K562 (cell line): ENCODE measurements around the gene DUSP10. TPM values are rescaled to one million over a fixed set of nuclear protein-coding genes. Genes with fewer than 3 reads are reported as not detected.

Experiments used
- ATAC-seq: fragments of 200-7000 bp; cut with Tn5 transposase; 3 replicates; pipeline ENCODE4 v1.9.1; 2020; ENCODE audit warnings: moderate library complexity
- BruUV-seq: library from RNA; stranded (reverse); fragments of 400-500 nt; replicated peaks from 2 replicates; lab custom pipeline; 2021; lab: Mats Ljungman, UMichigan
- CTCF ChIA-PET: fragments of 300-600 bp; formaldehyde crosslinking; extraction: SDS; loops from one replicate; lab custom pipeline; 2021; ENCODE audit warnings: low intra/inter-chr PET ratio; lab: Yijun Ruan, JAX
- POLR2A ChIA-PET: fragments of 300-600, 350-650 bp; sonication (Branson Sonifier 250); formaldehyde crosslinking; extraction: SDS; loops from one replicate; lab custom pipeline; 2021; ENCODE audit warnings: antibody characterized with exemption, inconsistent platforms; lab: Yijun Ruan, JAX
- DNase-seq, 4 experiments: peaks; one replicate each; pipeline versions ENCODE4 v3.0.0 to v3.0.0-alpha.2; 2011 to 2018; ENCODE audit warnings: low spot score in 3 of 4, mixed read lengths in 3 of 4; ENCODE audit errors: extremely low read depth in 1 of 4
- FAIRE-seq: peaks from 2 replicates; lab custom pipeline; 2011; peaks lifted over from hg19 to GRCh38; lab: Jason Lieb, UNC
- H2AFZ ChIP-seq: 2 replicates; pipeline ENCODE4 v1.6.0; 2011; ENCODE audit warnings: low read depth, low read length, control low read depth, inconsistent platforms
- H3K27ac ChIP-seq: fragments of 200-600 bp; 3 replicates; pipeline ENCODE4 v1.8.0; 2011; ENCODE audit warnings: low read depth, mild to moderate bottlenecking, control low read depth, inconsistent platforms, low read length, moderate library complexity, mixed read lengths; ENCODE audit errors: extremely low read depth
- H3K27me3 ChIP-seq, 2 experiments: fragments of 300-600 bp in 1 of 2; 2 replicates in 1 of 2; 3 replicates in 1 of 2; pipeline versions ENCODE4 v1.6.0 to v1.8.0; 2011; ENCODE audit warnings: inconsistent platforms in 2 of 2, low read length in 2 of 2, mild to moderate bottlenecking in 1 of 2, mixed read lengths in 1 of 2, moderate library complexity in 1 of 2; ENCODE audit not compliant: control insufficient read depth in 2 of 2, insufficient read depth in 2 of 2
- H3K36me3 ChIP-seq: fragments of 300-600 bp; 3 replicates; pipeline ENCODE4 v1.8.0; 2011; ENCODE audit warnings: mild to moderate bottlenecking, low read length, inconsistent platforms; ENCODE audit not compliant: control insufficient read depth, insufficient read depth
- H3K4me1 ChIP-seq, 2 experiments: fragments of 200-600 bp in 1 of 2; replicated peaks in 1 of 2; 2 replicates in 1 of 2; 3 replicates in 1 of 2; pipeline versions ENCODE4 v1.5.1 to v1.8.0; 2011; ENCODE audit warnings: inconsistent platforms in 2 of 2, low read length in 2 of 2, mild to moderate bottlenecking in 1 of 2, mixed read lengths in 1 of 2, moderate library complexity in 1 of 2; ENCODE audit not compliant: control insufficient read depth in 2 of 2, insufficient read depth in 2 of 2
- H3K4me2 ChIP-seq: 2 replicates; pipeline ENCODE4 v1.6.1; 2011; ENCODE audit warnings: low read length, control low read depth, inconsistent platforms, mixed read lengths; ENCODE audit not compliant: insufficient read depth
- H3K4me3 ChIP-seq: fragments of 200-600 bp; sonication (generic), shearing (Covaris generic); 2 replicates; pipeline ENCODE4 v1.5.1; 2016; ENCODE audit warnings: control low read depth, inconsistent platforms
- H3K79me2 ChIP-seq: fragments of 200-600 bp; 3 replicates; pipeline ENCODE4 v1.8.0; 2011; ENCODE audit warnings: low read length, inconsistent platforms; ENCODE audit not compliant: control insufficient read depth, insufficient read depth
- H3K9ac ChIP-seq, 2 experiments: 2 replicates each; pipeline versions ENCODE4 v1.6.0 to v1.6.1; 2011; ENCODE audit warnings: low read depth in 2 of 2, low read length in 2 of 2, control low read depth in 1 of 2, inconsistent platforms in 1 of 2, mild to moderate bottlenecking in 1 of 2, mixed read lengths in 1 of 2; ENCODE audit not compliant: insufficient read depth in 1 of 2
- H3K9me1 ChIP-seq: one replicate; pipeline ENCODE4 v1.6.0; 2011; ENCODE audit warnings: inconsistent platforms, mild to moderate bottlenecking, low read length, moderate library complexity; ENCODE audit not compliant: control insufficient read depth, insufficient read depth
- H3K9me3 ChIP-seq: replicated peaks from 2 replicates; pipeline ENCODE4 v1.5.1; 2011; ENCODE audit warnings: low read depth, low read length, inconsistent platforms; ENCODE audit not compliant: control insufficient read depth, insufficient read depth
- H4K20me1 ChIP-seq: replicated peaks from 2 replicates; pipeline ENCODE4 v1.6.1; 2011; ENCODE audit warnings: low read length, inconsistent platforms, mixed read lengths; ENCODE audit not compliant: control insufficient read depth, insufficient read depth
- CBX8 ChIP-seq: fragments of 200-600 bp; sonication (generic); IDR thresholded peaks from 2 replicates; pipeline ENCODE4 v1.6.1; 2012; ENCODE audit warnings: borderline replicate concordance, mixed run types, low read depth, mild to moderate bottlenecking, moderate library complexity, mixed read lengths, low read length, control low read depth, inconsistent platforms; ENCODE audit not compliant: poor library complexity, severe bottlenecking; ENCODE audit errors: extremely low read depth
- CHD2 ChIP-seq: IDR thresholded peaks from 2 replicates; pipeline ENCODE4 v1.6.1; 2011; ENCODE audit warnings: low read depth, low read length
- E2F3 ChIP-seq: fragments of 250-450 bp; sonication (Bioruptor Pico); IDR thresholded peaks from 2 replicates; pipeline ENCODE4 v1.4.0; 2020; ENCODE audit warnings: mild to moderate bottlenecking
- ESRRA ChIP-seq: fragments of 450-650 bp; IDR thresholded peaks from 2 replicates; pipeline ENCODE4 v1.6.1; 2014; ENCODE audit warnings: low read depth, mild to moderate bottlenecking, moderate library complexity, borderline replicate concordance
- FOSL1 ChIP-seq: fragments of 200-800 bp; sonication (Bioruptor generic); conservative IDR thresholded peaks from 2 replicates; pipeline ENCODE4 v1.6.1; 2016; ENCODE audit warnings: missing genetic modification characterization, missing compliant biosample characterization
- GABPB2 ChIP-seq: fragments of 250-450 bp; sonication (Bioruptor Pico); conservative IDR thresholded peaks from 2 replicates; pipeline ENCODE4 v1.5.1; 2021; ENCODE audit warnings: mild to moderate bottlenecking
- MCM3 ChIP-seq: fragments of 450-650 bp; IDR thresholded peaks from 2 replicates; pipeline ENCODE4 v1.6.1; 2016
- PHTF2 ChIP-seq: fragments of 250-450 bp; sonication (Bioruptor Pico); IDR thresholded peaks from 2 replicates; pipeline ENCODE4 v1.5.0; 2021; ENCODE audit warnings: mild to moderate bottlenecking
- SRSF3 ChIP-seq: fragments of 200-400 bp; formaldehyde crosslinking; IDR thresholded peaks from 2 replicates; pipeline ENCODE4 v1.6.1; 2016; ENCODE audit warnings: mild to moderate bottlenecking, low read length, moderate library complexity; ENCODE audit not compliant: insufficient read depth
- TAF1 ChIP-seq: IDR thresholded peaks from 2 replicates; pipeline ENCODE4 v1.6.1; 2011; ENCODE audit warnings: mild to moderate bottlenecking, low read length, moderate library complexity; ENCODE audit not compliant: insufficient read depth, control insufficient read depth, severe bottlenecking; ENCODE audit errors: extremely low read depth
- U2AF1 ChIP-seq: fragments of 200-400 bp; formaldehyde crosslinking; optimal IDR thresholded peaks from 2 replicates; pipeline ENCODE3; 2017; ENCODE audit warnings: mild to moderate bottlenecking, low read depth, low read length, moderate library complexity
- YY1 ChIP-seq, 3 experiments: IDR thresholded peaks; 2 replicates each; pipeline ENCODE4 v1.6.1; 2011; ENCODE audit warnings: low read length in 2 of 3, mild to moderate bottlenecking in 2 of 3, moderate library complexity in 2 of 3, borderline replicate concordance in 1 of 3, control low read depth in 1 of 3, low read depth in 1 of 3; ENCODE audit not compliant: insufficient read depth in 3 of 3, insufficient replicate concordance in 2 of 3, control insufficient read depth in 1 of 3, insufficient read length in 1 of 3; ENCODE audit errors: extremely low read depth in 1 of 3
- ZBTB7A ChIP-seq: IDR thresholded peaks from 2 replicates; pipeline ENCODE4 v1.6.1; 2011; ENCODE audit warnings: low read depth, mild to moderate bottlenecking, low read length, moderate library complexity, borderline replicate concordance; ENCODE audit not compliant: control insufficient read depth
- ZC3H4 ChIP-seq: sonication (generic); formaldehyde crosslinking; IDR thresholded peaks from 2 replicates; pipeline ENCODE4 v1.9.0; 2021; ENCODE audit warnings: missing genetic modification reagents, borderline replicate concordance
- ZNF133 ChIP-seq: fragments of 250-450 bp; sonication (Bioruptor Pico); IDR thresholded peaks from 2 replicates; pipeline ENCODE4 v1.4.0; 2020; ENCODE audit warnings: mild to moderate bottlenecking
- ZNF174 ChIP-seq: fragments of 250-450 bp; sonication (Bioruptor Pico); IDR thresholded peaks from 2 replicates; pipeline ENCODE4 v1.4.0; 2020; ENCODE audit warnings: mild to moderate bottlenecking
- ZNF24 ChIP-seq: fragments of 450-650 bp; IDR thresholded peaks from 2 replicates; pipeline ENCODE4 v1.6.1; 2016
- WGBS: fragments of 100-300 bp; shearing (Covaris generic); methylation state at CpG from one replicate; pipeline ENCODE4 v1.1.6; 2016; ENCODE audit warnings: low coverage, mixed read lengths; ENCODE audit not compliant: insufficient coverage; ENCODE audit errors: missing lambda C conversion rate; 5-methylcytosine and 5-hydroxymethylcytosine counted together
- in situ Hi-C: fragments of 300-500 bp; cut with MboI; formaldehyde crosslinking; loops from 4 replicates; pipeline ENCODE4 v1.15.0; 2018; ENCODE audit warnings: inconsistent platforms, mixed read lengths
- intact Hi-C: fragments of 100-400 bp; cut with micrococcal nuclease; formaldehyde crosslinking; loops from 2 replicates; pipeline ENCODE4 v1.14.2; 2022
- polyA plus RNA-seq, 8 experiments: library from polyadenylated mRNA; depleted of rRNA in 4 of 8; stranded (reverse) in 5 of 8; unstranded in 3 of 8; fragments of >200 nt; fragmentation: Nextera tagmentation in 2 of 8; fragmentation: Illumina TruSeq in 1 of 8; extraction: Ambion mirVana in 2 of 8; extraction: Trizol in 1 of 8; gene quantifications; 2 replicates each; pipeline versions ENCODE4 v1.2.1 to v1.2.3, GENCODE V29; 2011 to 2014; ENCODE audit warnings: inconsistent platforms in 1 of 8, missing spikeins in 1 of 8
- total RNA-seq, 7 experiments: library from RNA; depleted of rRNA in 6 of 7; stranded (reverse); fragments of >200 nt in 6 of 7; fragmentation: Illumina TruSeq in 2 of 7; extraction: Trizol in 2 of 7; gene quantifications; 2 replicates each; pipeline versions ENCODE4 v1.2.1 to v1.2.3, GENCODE V29; 2011 to 2021; ENCODE audit warnings: low replicate concordance in 1 of 7
- TF ChIP-seq, protein P1 (sequence below): sonication (generic); formaldehyde crosslinking; IDR thresholded peaks from 2 replicates; pipeline ENCODE4 v1.9.0; 2022; ENCODE audit warnings: mild to moderate bottlenecking, missing genetic modification reagents
- TF ChIP-seq, protein P2 (sequence below): fragments of 450-650 bp; IDR thresholded peaks from 2 replicates; pipeline ENCODE4 v1.6.1; 2016; ENCODE audit warnings: mild to moderate bottlenecking
- TF ChIP-seq, protein P3 (sequence below): sonication (generic); formaldehyde crosslinking; IDR thresholded peaks from 2 replicates; pipeline ENCODE4 v1.8.0; 2023; ENCODE audit warnings: mild to moderate bottlenecking, missing genetic modification reagents

The DUSP10 gene
- total and polyA plus RNA-seq, 9 of the 15 experiments (the other 6 are each of a cell fraction or from before 2014, with no cell fraction given), result 1.7 to 8.3 (median 6.1) TPM

DNA sequence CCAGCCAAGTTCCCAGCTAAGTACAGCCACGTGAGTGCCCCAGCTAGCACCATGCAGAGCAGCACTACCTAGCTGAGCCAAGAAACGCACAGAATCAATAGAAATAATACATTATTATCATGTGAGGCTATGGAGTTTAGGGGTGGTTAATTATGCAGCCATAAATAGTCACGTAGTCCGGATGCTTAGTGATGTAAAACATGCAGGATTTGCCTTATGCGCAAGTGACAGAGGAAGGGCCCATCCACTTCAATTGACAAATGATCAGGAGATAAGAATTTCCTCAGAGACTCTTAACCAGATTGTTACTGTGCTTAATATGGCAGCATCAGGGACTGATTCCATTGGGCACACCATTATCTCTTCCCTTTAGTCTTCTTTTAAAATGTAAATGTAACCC, 44.8 kb upstream of the DUSP10 start:
- H3K9ac ChIP-seq, result no peak overlapping the region
- H3K27me3 ChIP-seq, result no peaks in the 10 kb centered on the region
- H3K27ac ChIP-seq, result no peak overlapping the region
- H2AFZ ChIP-seq, result no peak overlapping the region
- POLR2A ChIA-PET, result no interaction called here
- FAIRE-seq (no peak), ATAC-seq (no peak), DNase-seq (no peak)
- no peaks in the 10 kb centered on the region for H3K79me2 ChIP-seq
- H3K9me1 ChIP-seq, result no peaks in the 10 kb centered on the region
- peaks cover 0 to 3% of the 10 kb centered on the region in 2 experiments; a peak in 1 of 5 replicates for H3K4me1 ChIP-seq
- intact Hi-C loops, result no loop called here
- no peaks in the 10 kb centered on the region for H3K9me3 ChIP-seq
- WGBS, result 22% methylated on average over 5 of the region's 5 CpGs
- no peaks in the 10 kb centered on the region for H4K20me1 ChIP-seq
- no peaks in the 10 kb centered on the region for H3K36me3 ChIP-seq
- TF ChIP-seq ZNF174 (CRISPR knock-in tag), result no peak
- TF ChIP-seq, protein P1, sequence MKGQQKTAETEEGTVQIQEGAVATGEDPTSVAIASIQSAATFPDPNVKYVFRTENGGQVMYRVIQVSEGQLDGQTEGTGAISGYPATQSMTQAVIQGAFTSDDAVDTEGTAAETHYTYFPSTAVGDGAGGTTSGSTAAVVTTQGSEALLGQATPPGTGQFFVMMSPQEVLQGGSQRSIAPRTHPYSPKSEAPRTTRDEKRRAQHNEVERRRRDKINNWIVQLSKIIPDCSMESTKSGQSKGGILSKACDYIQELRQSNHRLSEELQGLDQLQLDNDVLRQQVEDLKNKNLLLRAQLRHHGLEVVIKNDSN (CRISPR knock-in tag), result no peak
- no peak for TF ChIP-seq YY1 (IDR thresholded peaks at IDR 0.05; ENCODE audit: borderline replicate concordance in 1 of 3, control insufficient read depth in 1 of 3, extremely low read depth in 1 of 3, insufficient read depth in 3 of 3, insufficient read length in 1 of 3, insufficient replicate concordance in 2 of 3, low read depth in 1 of 3, low read length in 2 of 3)
- no peak for TF ChIP-seq CHD2
- TF ChIP-seq, protein P2, sequence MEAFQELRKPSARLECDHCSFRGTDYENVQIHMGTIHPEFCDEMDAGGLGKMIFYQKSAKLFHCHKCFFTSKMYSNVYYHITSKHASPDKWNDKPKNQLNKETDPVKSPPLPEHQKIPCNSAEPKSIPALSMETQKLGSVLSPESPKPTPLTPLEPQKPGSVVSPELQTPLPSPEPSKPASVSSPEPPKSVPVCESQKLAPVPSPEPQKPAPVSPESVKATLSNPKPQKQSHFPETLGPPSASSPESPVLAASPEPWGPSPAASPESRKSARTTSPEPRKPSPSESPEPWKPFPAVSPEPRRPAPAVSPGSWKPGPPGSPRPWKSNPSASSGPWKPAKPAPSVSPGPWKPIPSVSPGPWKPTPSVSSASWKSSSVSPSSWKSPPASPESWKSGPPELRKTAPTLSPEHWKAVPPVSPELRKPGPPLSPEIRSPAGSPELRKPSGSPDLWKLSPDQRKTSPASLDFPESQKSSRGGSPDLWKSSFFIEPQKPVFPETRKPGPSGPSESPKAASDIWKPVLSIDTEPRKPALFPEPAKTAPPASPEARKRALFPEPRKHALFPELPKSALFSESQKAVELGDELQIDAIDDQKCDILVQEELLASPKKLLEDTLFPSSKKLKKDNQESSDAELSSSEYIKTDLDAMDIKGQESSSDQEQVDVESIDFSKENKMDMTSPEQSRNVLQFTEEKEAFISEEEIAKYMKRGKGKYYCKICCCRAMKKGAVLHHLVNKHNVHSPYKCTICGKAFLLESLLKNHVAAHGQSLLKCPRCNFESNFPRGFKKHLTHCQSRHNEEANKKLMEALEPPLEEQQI, result no peak
- TF ChIP-seq, protein P3, sequence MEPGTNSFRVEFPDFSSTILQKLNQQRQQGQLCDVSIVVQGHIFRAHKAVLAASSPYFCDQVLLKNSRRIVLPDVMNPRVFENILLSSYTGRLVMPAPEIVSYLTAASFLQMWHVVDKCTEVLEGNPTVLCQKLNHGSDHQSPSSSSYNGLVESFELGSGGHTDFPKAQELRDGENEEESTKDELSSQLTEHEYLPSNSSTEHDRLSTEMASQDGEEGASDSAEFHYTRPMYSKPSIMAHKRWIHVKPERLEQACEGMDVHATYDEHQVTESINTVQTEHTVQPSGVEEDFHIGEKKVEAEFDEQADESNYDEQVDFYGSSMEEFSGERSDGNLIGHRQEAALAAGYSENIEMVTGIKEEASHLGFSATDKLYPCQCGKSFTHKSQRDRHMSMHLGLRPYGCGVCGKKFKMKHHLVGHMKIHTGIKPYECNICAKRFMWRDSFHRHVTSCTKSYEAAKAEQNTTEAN, result no peak
- no peak for TF ChIP-seq PHTF2 (CRISPR knock-in tag)
- no peak for TF ChIP-seq FOSL1 (tag)
- TF ChIP-seq ZNF133 (CRISPR knock-in tag), result no peak
- no peak for TF ChIP-seq SRSF3
- TF ChIP-seq ESRRA, result no peak
- TF ChIP-seq U2AF1, result no peak
- TF ChIP-seq CBX8, result no peak
- no peak for TF ChIP-seq ZBTB7A
- no peak for TF ChIP-seq ZC3H4 (CRISPR knock-in tag)
- TF ChIP-seq MCM3, result no peak
- TF ChIP-seq E2F3 (CRISPR knock-in tag), result no peak
- no peak for TF ChIP-seq ZNF24
- no peak for TF ChIP-seq GABPB2
- no peak for TF ChIP-seq TAF1
- H3K4me2 ChIP-seq, result no peak overlapping the region
- no TSS peak for BruUV-seq
- in situ Hi-C loops, result no loop called here
- H3K4me3 ChIP-seq, result no peak overlapping the region
- CTCF ChIA-PET, result no interaction called here
